ENCODE data around the gene FSTL4.

GRCh38 chr5:133199417-133200178, 412.7 kb downstream of the FSTL4 start:
- no peak for TF ChIP-seq CTCF (IDR thresholded peaks at IDR 0.05)
- TF ChIP-seq POLR2A (IDR thresholded peaks at IDR 0.05) = no peak

All from lower leg skin (tissue), 3 donors.